ENCODE data around the gene CCDC85C.

GRCh38 chr14:99573436-99574098, 30.4 kb downstream of the CCDC85C start:
- no peak for TF ChIP-seq CTCF (IDR thresholded peaks at IDR 0.05)
- TF ChIP-seq, protein P1, sequence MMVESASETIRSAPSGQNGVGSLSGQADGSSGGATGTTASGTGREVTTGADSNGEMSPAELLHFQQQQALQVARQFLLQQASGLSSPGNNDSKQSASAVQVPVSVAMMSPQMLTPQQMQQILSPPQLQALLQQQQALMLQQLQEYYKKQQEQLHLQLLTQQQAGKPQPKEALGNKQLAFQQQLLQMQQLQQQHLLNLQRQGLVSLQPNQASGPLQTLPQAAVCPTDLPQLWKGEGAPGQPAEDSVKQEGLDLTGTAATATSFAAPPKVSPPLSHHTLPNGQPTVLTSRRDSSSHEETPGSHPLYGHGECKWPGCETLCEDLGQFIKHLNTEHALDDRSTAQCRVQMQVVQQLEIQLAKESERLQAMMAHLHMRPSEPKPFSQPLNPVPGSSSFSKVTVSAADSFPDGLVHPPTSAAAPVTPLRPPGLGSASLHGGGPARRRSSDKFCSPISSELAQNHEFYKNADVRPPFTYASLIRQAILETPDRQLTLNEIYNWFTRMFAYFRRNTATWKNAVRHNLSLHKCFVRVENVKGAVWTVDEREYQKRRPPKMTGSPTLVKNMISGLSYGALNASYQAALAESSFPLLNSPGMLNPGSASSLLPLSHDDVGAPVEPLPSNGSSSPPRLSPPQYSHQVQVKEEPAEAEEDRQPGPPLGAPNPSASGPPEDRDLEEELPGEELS (CRISPR knock-in tag; IDR thresholded peaks at IDR 0.05): no peak
- TF ChIP-seq, protein P2, sequence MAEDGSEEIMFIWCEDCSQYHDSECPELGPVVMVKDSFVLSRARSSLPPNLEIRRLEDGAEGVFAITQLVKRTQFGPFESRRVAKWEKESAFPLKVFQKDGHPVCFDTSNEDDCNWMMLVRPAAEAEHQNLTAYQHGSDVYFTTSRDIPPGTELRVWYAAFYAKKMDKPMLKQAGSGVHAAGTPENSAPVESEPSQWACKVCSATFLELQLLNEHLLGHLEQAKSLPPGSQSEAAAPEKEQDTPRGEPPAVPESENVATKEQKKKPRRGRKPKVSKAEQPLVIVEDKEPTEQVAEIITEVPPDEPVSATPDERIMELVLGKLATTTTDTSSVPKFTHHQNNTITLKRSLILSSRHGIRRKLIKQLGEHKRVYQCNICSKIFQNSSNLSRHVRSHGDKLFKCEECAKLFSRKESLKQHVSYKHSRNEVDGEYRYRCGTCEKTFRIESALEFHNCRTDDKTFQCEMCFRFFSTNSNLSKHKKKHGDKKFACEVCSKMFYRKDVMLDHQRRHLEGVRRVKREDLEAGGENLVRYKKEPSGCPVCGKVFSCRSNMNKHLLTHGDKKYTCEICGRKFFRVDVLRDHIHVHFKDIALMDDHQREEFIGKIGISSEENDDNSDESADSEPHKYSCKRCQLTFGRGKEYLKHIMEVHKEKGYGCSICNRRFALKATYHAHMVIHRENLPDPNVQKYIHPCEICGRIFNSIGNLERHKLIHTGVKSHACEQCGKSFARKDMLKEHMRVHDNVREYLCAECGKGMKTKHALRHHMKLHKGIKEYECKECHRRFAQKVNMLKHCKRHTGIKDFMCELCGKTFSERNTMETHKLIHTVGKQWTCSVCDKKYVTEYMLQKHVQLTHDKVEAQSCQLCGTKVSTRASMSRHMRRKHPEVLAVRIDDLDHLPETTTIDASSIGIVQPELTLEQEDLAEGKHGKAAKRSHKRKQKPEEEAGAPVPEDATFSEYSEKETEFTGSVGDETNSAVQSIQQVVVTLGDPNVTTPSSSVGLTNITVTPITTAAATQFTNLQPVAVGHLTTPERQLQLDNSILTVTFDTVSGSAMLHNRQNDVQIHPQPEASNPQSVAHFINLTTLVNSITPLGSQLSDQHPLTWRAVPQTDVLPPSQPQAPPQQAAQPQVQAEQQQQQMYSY (CRISPR knock-in tag; IDR thresholded peaks at IDR 0.05): no peak
- TF ChIP-seq, protein P3, sequence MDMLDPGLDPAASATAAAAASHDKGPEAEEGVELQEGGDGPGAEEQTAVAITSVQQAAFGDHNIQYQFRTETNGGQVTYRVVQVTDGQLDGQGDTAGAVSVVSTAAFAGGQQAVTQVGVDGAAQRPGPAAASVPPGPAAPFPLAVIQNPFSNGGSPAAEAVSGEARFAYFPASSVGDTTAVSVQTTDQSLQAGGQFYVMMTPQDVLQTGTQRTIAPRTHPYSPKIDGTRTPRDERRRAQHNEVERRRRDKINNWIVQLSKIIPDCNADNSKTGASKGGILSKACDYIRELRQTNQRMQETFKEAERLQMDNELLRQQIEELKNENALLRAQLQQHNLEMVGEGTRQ (CRISPR knock-in tag; IDR thresholded peaks at IDR 0.05): no peak
- TF ChIP-seq, protein P4, sequence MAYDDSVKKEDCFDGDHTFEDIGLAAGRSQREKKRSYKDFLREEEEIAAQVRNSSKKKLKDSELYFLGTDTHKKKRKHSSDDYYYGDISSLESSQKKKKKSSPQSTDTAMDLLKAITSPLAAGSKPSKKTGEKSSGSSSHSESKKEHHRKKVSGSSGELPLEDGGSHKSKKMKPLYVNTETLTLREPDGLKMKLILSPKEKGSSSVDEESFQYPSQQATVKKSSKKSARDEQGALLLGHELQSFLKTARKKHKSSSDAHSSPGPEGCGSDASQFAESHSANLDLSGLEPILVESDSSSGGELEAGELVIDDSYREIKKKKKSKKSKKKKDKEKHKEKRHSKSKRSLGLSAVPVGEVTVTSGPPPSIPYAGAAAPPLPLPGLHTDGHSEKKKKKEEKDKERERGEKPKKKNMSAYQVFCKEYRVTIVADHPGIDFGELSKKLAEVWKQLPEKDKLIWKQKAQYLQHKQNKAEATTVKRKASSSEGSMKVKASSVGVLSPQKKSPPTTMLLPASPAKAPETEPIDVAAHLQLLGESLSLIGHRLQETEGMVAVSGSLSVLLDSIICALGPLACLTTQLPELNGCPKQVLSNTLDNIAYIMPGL (CRISPR knock-in tag; IDR thresholded peaks at IDR 0.05): no peak
- no peak for TF ChIP-seq ZBTB21 (CRISPR knock-in tag; IDR thresholded peaks at IDR 0.05; ENCODE audit: borderline replicate concordance)
- TF ChIP-seq, protein P5, sequence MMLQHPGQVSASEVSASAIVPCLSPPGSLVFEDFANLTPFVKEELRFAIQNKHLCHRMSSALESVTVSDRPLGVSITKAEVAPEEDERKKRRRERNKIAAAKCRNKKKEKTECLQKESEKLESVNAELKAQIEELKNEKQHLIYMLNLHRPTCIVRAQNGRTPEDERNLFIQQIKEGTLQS (CRISPR knock-in tag; conservative IDR thresholded peaks at IDR 0.05): no peak
